ENCODE data around the gene CIAO3.

CIAO3 gene

DNA sequence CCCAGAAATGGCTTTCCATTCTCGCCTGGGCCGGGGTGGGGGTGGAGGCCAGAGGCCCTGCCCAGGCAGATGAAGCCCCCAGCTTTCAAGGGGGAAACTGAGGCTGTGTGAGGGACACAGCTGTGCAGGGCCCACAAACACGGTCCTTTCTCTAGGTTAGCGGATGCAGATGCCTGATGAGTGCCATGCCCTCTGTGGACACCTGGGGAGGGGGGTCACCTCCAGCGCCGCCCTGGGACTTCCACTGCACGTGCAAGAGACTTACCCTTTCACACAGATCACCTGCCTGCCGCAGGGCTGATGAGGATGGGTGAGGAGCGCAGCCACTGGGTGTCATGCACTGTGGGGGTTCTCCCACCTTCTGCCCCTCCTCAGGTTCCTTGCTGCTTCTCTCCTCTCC lies 22.4 kb downstream of the CIAO3 start:
- Histone ChIP-seq H3K27ac (ENCODE audit: extremely low read depth, low read depth, low read length) (no peak overlapping the region), H3K4me1 (ENCODE audit: control insufficient read depth, insufficient read depth, low read length) (peaks cover 13% of the 10 kb centered on the region), H3K4me3 (ENCODE audit: low read depth, low read length) (no peak overlapping the region), H3K36me3 (ENCODE audit: control insufficient read depth in 2 of 2, insufficient read depth in 1 of 2, low read length in 2 of 2) (peaks cover 0 to 12% of the 10 kb centered on the region in 2 experiments; a peak in 1 of 3 replicates), H3K9me3 (ENCODE audit: control insufficient read depth, insufficient read depth, low read depth, low read length) (no peaks in the 10 kb centered on the region)
- POLR2A ChIA-PET: no interaction called here
- TF ChIP-seq ZNF239 (tag by site-specific recombination; IDR thresholded peaks at IDR 0.05): no peak
- no peak for TF ChIP-seq MYNN (tag by site-specific recombination; IDR thresholded peaks at IDR 0.05; ENCODE audit: borderline replicate concordance)
- TF ChIP-seq ZNF473 (tag by site-specific recombination; IDR thresholded peaks at IDR 0.05): no peak
- TF ChIP-seq ZNF174 (tag by site-specific recombination; IDR thresholded peaks at IDR 0.05): no peak
- no peak for TF ChIP-seq ZNF140 (tag by site-specific recombination; IDR thresholded peaks at IDR 0.05)
- no peak for TF ChIP-seq ZNF391 (tag by site-specific recombination; IDR thresholded peaks at IDR 0.05; ENCODE audit: borderline replicate concordance, low read depth)
- no peak for TF ChIP-seq BCL11B (tag by site-specific recombination; IDR thresholded peaks at IDR 0.05; ENCODE audit: low read depth)
- CTCF ChIA-PET: interaction anchor here (0.8 to 5.7 kb wide), 2 partner anchors 68 to 337 kb away, joined by 3 to 34 read pairs; partner anchors contain the start of genes CHTF18 and RPUSD1

DNA sequence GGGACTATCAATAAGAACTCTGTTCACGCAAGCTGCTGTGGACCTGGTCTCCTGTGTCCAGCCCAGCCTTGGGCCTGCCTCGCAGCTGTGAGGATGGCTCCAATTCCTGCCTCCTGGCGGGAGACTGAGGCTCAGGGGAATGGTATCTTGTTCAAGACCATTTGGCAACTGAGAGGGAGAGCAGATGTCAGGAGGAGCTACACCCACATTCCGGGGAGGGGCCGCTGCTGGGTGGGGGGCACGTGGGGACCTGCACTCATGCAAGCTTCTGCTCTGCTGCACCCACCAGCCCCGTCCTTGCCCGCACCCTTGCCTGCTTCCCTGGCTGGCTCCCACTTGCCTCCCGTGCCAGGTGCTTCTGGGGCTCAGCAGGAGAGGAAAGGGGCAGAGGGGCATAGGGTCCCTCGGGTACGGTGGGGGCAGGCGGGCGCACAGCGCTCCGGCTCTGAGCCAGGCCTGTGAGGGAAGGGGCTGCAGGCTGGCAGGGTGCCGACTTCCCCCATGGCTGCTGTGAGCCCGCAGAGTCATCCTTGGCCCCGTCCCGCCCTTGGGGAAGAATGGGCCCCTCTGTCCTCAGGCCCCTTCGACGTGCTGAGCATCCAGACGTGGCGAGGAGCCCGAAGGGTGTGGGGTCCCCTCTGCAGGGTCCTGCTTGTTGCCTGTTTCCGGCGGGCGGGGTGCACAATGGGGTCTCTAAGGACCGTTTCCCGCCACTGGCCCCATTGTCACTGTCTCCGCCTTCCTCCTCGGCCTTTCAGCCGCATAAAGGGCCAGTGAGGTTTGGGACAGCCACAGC lies 23.1 kb downstream of the CIAO3 start:
- H3K9me3 ChIP-seq (ENCODE audit: control insufficient read depth, insufficient read depth, low read depth, low read length): no peaks in the 10 kb centered on the region
- CTCF ChIA-PET: interaction anchor here (5.7 kb wide), 1 partner anchor 69 kb away, joined by 34 read pairs; the partner anchor contains the start of genes CHTF18 and RPUSD1
- TF ChIP-seq ZNF121 (tag by site-specific recombination; IDR thresholded peaks at IDR 0.05): no peak
- TF ChIP-seq ZNF23 (tag by site-specific recombination; IDR thresholded peaks at IDR 0.05; ENCODE audit: borderline replicate concordance): no peak
- TF ChIP-seq, protein P1, sequence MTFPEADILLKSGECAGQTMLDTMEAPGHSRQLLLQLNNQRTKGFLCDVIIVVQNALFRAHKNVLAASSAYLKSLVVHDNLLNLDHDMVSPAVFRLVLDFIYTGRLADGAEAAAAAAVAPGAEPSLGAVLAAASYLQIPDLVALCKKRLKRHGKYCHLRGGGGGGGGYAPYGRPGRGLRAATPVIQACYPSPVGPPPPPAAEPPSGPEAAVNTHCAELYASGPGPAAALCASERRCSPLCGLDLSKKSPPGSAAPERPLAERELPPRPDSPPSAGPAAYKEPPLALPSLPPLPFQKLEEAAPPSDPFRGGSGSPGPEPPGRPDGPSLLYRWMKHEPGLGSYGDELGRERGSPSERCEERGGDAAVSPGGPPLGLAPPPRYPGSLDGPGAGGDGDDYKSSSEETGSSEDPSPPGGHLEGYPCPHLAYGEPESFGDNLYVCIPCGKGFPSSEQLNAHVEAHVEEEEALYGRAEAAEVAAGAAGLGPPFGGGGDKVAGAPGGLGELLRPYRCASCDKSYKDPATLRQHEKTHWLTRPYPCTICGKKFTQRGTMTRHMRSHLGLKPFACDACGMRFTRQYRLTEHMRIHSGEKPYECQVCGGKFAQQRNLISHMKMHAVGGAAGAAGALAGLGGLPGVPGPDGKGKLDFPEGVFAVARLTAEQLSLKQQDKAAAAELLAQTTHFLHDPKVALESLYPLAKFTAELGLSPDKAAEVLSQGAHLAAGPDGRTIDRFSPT (tag by site-specific recombination; IDR thresholded peaks at IDR 0.05): peak; percentile 82
- H3K36me3 ChIP-seq (ENCODE audit: control insufficient read depth in 2 of 2, insufficient read depth in 1 of 2, low read length in 2 of 2): peaks cover 0 to 8% of the 10 kb centered on the region in 2 experiments; a peak in 1 of 3 replicates
- peaks cover 13% of the 10 kb centered on the region for H3K4me1 ChIP-seq (ENCODE audit: control insufficient read depth, insufficient read depth, low read length)
- no peak overlapping the region for H3K27ac ChIP-seq (ENCODE audit: extremely low read depth, low read depth, low read length)
- POLR2A ChIA-PET: interaction anchor here (1.0 to 1.7 kb wide), 3 partner anchors 7 to 71 kb away, joined by 3 to 8 read pairs (median 4); partner anchors contain the start of genes CHTF18 and RPUSD1
- H3K4me3 ChIP-seq (ENCODE audit: low read depth, low read length): no peak overlapping the region

DNA sequence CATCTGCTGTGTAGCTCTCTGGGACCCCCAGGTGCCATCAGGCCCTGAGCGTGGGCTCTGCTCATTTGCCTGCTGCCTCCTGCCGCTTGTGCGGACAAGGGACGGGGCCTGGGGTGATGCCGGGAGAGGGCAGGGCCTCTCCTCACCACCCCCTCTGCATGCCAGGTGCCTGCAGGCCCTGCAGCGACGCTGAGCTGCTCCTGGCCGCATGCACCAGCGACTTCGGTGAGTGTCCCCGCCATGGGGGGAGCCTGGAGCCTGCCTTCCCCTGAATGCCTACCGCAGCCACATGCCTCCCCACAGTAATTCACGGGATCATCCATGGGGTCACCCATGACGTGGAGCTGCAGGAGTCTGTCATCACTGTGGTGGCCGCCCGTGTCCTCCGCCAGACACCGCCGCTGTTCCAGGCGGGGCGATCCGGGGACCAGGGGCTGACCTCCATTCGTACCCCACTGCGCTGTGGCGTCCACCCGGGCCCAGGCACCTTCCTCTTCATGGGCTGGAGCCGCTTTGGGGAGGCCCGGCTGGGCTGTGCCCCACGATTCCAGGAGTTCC lies 23.9 kb downstream of the CIAO3 start:
- CTCF ChIA-PET: interaction anchor here (1.2 to 5.7 kb wide), 3 partner anchors 10 to 70 kb away, joined by 3 to 34 read pairs (median 6); partner anchors contain the start of genes CHTF18 and RPUSD1
- Histone ChIP-seq H3K36me3 (ENCODE audit: control insufficient read depth in 2 of 2, insufficient read depth in 1 of 2, low read length in 2 of 2) (peaks cover 0 to 7% of the 10 kb centered on the region in 2 experiments; a peak in 1 of 3 replicates), H3K4me1 (ENCODE audit: control insufficient read depth, insufficient read depth, low read length) (peaks cover 13% of the 10 kb centered on the region), H3K4me3 (ENCODE audit: low read depth, low read length) (no peak overlapping the region), H3K9me3 (ENCODE audit: control insufficient read depth, insufficient read depth, low read depth, low read length) (no peaks in the 10 kb centered on the region), H3K27ac (ENCODE audit: extremely low read depth, low read depth, low read length) (no peak overlapping the region)
- POLR2A ChIA-PET: interaction anchor here (1.0 to 1.7 kb wide), 4 partner anchors 8 to 72 kb away, joined by 3 to 8 read pairs (median 4); partner anchors contain the start of genes CHTF18 and RPUSD1
- no peak for TF ChIP-seq ZNF626 (tag by site-specific recombination; IDR thresholded peaks at IDR 0.05)
- TF ChIP-seq, protein P2, sequence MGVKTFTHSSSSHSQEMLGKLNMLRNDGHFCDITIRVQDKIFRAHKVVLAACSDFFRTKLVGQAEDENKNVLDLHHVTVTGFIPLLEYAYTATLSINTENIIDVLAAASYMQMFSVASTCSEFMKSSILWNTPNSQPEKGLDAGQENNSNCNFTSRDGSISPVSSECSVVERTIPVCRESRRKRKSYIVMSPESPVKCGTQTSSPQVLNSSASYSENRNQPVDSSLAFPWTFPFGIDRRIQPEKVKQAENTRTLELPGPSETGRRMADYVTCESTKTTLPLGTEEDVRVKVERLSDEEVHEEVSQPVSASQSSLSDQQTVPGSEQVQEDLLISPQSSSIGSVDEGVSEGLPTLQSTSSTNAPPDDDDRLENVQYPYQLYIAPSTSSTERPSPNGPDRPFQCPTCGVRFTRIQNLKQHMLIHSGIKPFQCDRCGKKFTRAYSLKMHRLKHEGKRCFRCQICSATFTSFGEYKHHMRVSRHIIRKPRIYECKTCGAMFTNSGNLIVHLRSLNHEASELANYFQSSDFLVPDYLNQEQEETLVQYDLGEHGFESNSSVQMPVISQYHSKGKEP (tag by site-specific recombination; IDR thresholded peaks at IDR 0.05): peak; percentile 71
